HepG2 (cell line): Measurements from ENCODE around the gene ARGLU1. TPM values are rescaled to one million over a fixed set of nuclear protein-coding genes. Genes with fewer than 3 reads are reported as not detected.

ENCODE experiments used
- ATAC-seq: fragments of 200-7000 bp; cut with Tn5 transposase; 3 replicates; pipeline ENCODE4 v1.9.1; 2020; ENCODE audit warnings: mild to moderate bottlenecking, moderate library complexity
- BruUV-seq: library from RNA; stranded (reverse); fragments of 400-500 nt; replicated peaks from 2 replicates; lab custom pipeline; 2021; lab: Mats Ljungman, UMichigan
- CTCF ChIA-PET: fragments of 300-600 bp; formaldehyde crosslinking; extraction: SDS; loops from one replicate; lab custom pipeline; 2021; ENCODE audit warnings: low total read pairs, inconsistent platforms, low intra/inter-chr PET ratio; lab: Yijun Ruan, JAX
- POLR2A ChIA-PET: fragments of 350-600 bp; sonication (Branson Sonifier 250); formaldehyde crosslinking; loops from one replicate; lab custom pipeline; 2020; ENCODE audit warnings: antibody characterized with exemption, inconsistent platforms; lab: Yijun Ruan, JAX
- DNase-seq: peaks from one replicate; pipeline ENCODE4 v3.0.0-alpha.2; 2015; ENCODE audit warnings: low spot score
- FAIRE-seq: peaks from 3 replicates; lab custom pipeline; 2011; peaks lifted over from hg19 to GRCh38; lab: Jason Lieb, UNC
- H2AFZ ChIP-seq: one replicate; pipeline ENCODE4 v1.6.1; 2011; ENCODE audit warnings: low read length, inconsistent platforms
- H3K27ac ChIP-seq: fragments of 300-600 bp; 3 replicates; pipeline ENCODE4 v1.8.0; 2011; ENCODE audit warnings: mixed run types, mild to moderate bottlenecking, mixed read lengths, low read length, inconsistent platforms; ENCODE audit not compliant: insufficient read depth; ENCODE audit errors: extremely low read length
- H3K27me3 ChIP-seq, 2 experiments: fragments of 200-600 bp in 1 of 2; 2 replicates in 1 of 2; 3 replicates in 1 of 2; pipeline versions ENCODE4 v1.6.0 to v1.8.0; 2011; ENCODE audit warnings: low read length in 2 of 2, mild to moderate bottlenecking in 2 of 2, moderate library complexity in 2 of 2, inconsistent platforms in 1 of 2; ENCODE audit not compliant: insufficient read depth in 2 of 2, control insufficient read depth in 1 of 2
- H3K36me3 ChIP-seq, 2 experiments: fragments of 200-600 bp in 1 of 2; replicated peaks in 1 of 2; 2 replicates in 1 of 2; 3 replicates in 1 of 2; pipeline versions ENCODE4 v1.5.1 to v1.8.0; 2011; ENCODE audit warnings: low read length in 2 of 2, inconsistent platforms in 1 of 2; ENCODE audit not compliant: insufficient read depth in 2 of 2, control insufficient read depth in 1 of 2
- H3K4me1 ChIP-seq: 2 replicates; pipeline ENCODE4 v1.5.1; 2012; ENCODE audit warnings: low read length, inconsistent platforms; ENCODE audit not compliant: insufficient read depth
- H3K4me2 ChIP-seq: 2 replicates; pipeline ENCODE4 v1.6.0; 2011; ENCODE audit warnings: low read depth, low read length, inconsistent platforms
- H3K4me3 ChIP-seq, 3 experiments: fragments of 200-600 bp in 1 of 3; sonication (generic), shearing (Covaris generic) in 1 of 3; replicated peaks in 1 of 3; 2 replicates each; pipeline ENCODE4 v1.5.1; 2011 to 2016; ENCODE audit warnings: low read length in 3 of 3, inconsistent platforms in 2 of 3, low read depth in 2 of 3, mild to moderate bottlenecking in 2 of 3, control low read depth in 1 of 3, mixed read lengths in 1 of 3; ENCODE audit not compliant: insufficient read depth in 1 of 3
- H3K79me2 ChIP-seq: one replicate; pipeline ENCODE4 v1.6.1; 2011; ENCODE audit warnings: low read length, inconsistent platforms; ENCODE audit not compliant: insufficient read depth
- H3K9ac ChIP-seq: 2 replicates; pipeline ENCODE4 v1.6.0; 2011; ENCODE audit warnings: mild to moderate bottlenecking, low read depth, low read length, inconsistent platforms; ENCODE audit not compliant: insufficient read depth
- H3K9me3 ChIP-seq: 2 replicates; pipeline ENCODE4 v1.5.1; 2012; ENCODE audit warnings: mild to moderate bottlenecking, low read length
- H4K20me1 ChIP-seq: 2 replicates; pipeline ENCODE4 v1.6.0; 2011; ENCODE audit warnings: inconsistent platforms, mild to moderate bottlenecking, low read length, moderate library complexity; ENCODE audit not compliant: insufficient read depth
- EZH2 ChIP-seq: conservative IDR thresholded peaks from 2 replicates; pipeline ENCODE4 v1.6.1; 2012; ENCODE audit warnings: mild to moderate bottlenecking, low read depth, low read length, moderate library complexity
- FOXO1 ChIP-seq: sonication (generic); formaldehyde crosslinking; IDR thresholded peaks from 2 replicates; pipeline ENCODE4 v1.4.0; 2020; ENCODE audit warnings: missing genetic modification reagents
- KAT8 ChIP-seq: IDR thresholded peaks from 2 replicates; pipeline ENCODE4 v1.6.1; 2016; ENCODE audit warnings: missing genetic modification reagents, missing compliant biosample characterization
- MEF2D ChIP-seq: sonication (generic); formaldehyde crosslinking; IDR thresholded peaks from 2 replicates; pipeline ENCODE4 v1.5.1; 2020; ENCODE audit warnings: mild to moderate bottlenecking, missing genetic modification reagents
- TAF1 ChIP-seq: sonication (generic); formaldehyde crosslinking; IDR thresholded peaks from 2 replicates; pipeline ENCODE4 v1.4.0; 2020; ENCODE audit warnings: missing genetic modification reagents
- ZKSCAN8 ChIP-seq: IDR thresholded peaks from 2 replicates; pipeline ENCODE4 v1.6.1; 2016; ENCODE audit warnings: borderline replicate concordance, missing genetic modification reagents, missing compliant biosample characterization
- WGBS: methylation state at CpG from one replicate; pipeline ENCODE4 v1.1.6; 2017; ENCODE audit warnings: low lambda C conversion rate; 5-methylcytosine and 5-hydroxymethylcytosine counted together
- in situ Hi-C: cut with HindIII; loops from 2 replicates; pipeline ENCODE4 v1.10.0; 2017; ENCODE audit warnings: low pct_unique_long_range_greater_than_20kb; ENCODE audit not compliant: extremely low pct_ligation_motif_present
- intact Hi-C: fragments of 100-400 bp; cut with micrococcal nuclease; formaldehyde crosslinking; loops from one replicate; pipeline ENCODE4 v1.10.0; 2022; ENCODE audit not compliant: unreplicated experiment
- polyA plus RNA-seq, 8 experiments: library from polyadenylated mRNA; depleted of rRNA in 3 of 8; stranded (reverse) in 7 of 8; unstranded in 1 of 8; fragments of >200 nt; fragmentation: Illumina TruSeq in 4 of 8; extraction: Trizol in 4 of 8; gene quantifications; 2 replicates each; pipeline versions ENCODE4 v1.2.1 to v1.2.3, GENCODE V29; 2011 to 2016; ENCODE audit warnings: low read depth in 4 of 8, missing spikeins in 1 of 8, mixed read lengths in 1 of 8; ENCODE audit not compliant: insufficient read depth in 1 of 8
- total RNA-seq, 5 experiments: library from RNA; depleted of rRNA; stranded (reverse); fragments of >200 nt; fragmentation: Illumina TruSeq; extraction: Trizol; gene quantifications; 2 replicates each; pipeline ENCODE4 v1.2.3, GENCODE V29; 2016; ENCODE audit warnings: low read depth in 1 of 5
- TF ChIP-seq, protein P1 (sequence below): sonication (generic); formaldehyde crosslinking; IDR thresholded peaks from 2 replicates; pipeline ENCODE4 v1.9.0; 2021; ENCODE audit warnings: mild to moderate bottlenecking, missing genetic modification reagents
- TF ChIP-seq, protein P2 (sequence below): sonication (generic); formaldehyde crosslinking; IDR thresholded peaks from 2 replicates; pipeline ENCODE4 v1.4.0; 2020; ENCODE audit warnings: missing genetic modification reagents
- TF ChIP-seq, protein P3 (sequence below): sonication (generic); formaldehyde crosslinking; IDR thresholded peaks from 2 replicates; pipeline ENCODE4 v1.4.0; 2020; ENCODE audit warnings: mild to moderate bottlenecking, missing genetic modification reagents
- TF ChIP-seq, protein P4 (sequence below): IDR thresholded peaks from 2 replicates; pipeline ENCODE4 v1.6.1; 2016; ENCODE audit warnings: missing biosample characterization, missing genetic modification reagents, low read depth

ARGLU1 gene
- total and polyA plus RNA-seq, 2 of the 13 experiments (the other 11 are each of a cell fraction or from before 2014, with no cell fraction given) = 47.1 to 70.6 TPM

DNA sequence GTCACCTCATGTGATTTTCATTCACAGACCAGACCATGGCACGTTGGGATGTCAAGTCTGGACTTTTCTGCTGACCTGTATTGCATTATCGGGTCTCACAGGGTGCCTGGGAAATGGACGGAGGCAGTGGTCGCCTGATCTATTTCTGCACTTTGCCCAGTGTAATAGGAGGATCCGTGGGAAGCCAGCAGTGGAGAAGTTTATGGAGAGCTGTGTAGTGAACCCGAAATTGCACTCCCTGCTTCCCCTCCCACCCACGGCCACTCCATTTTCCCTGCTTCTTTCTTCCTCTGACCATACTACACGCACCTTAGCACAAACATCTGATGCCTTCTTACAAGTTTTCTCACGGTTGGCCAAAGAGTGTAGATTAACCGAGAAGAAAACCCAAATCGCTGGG, 49.4 kb downstream of the ARGLU1 start:
- Histone ChIP-seq H2AFZ (no peak overlapping the region), H3K79me2 (no peaks in the 10 kb centered on the region), H3K36me3 (no peaks in the 10 kb centered on the region), H4K20me1 (no peaks in the 10 kb centered on the region), H3K9me3 (no peaks in the 10 kb centered on the region), H3K4me3 (no peak overlapping the region), H3K4me2 (no peak overlapping the region), H3K9ac (no peak overlapping the region), H3K4me1 (no peaks in the 10 kb centered on the region), H3K27me3 (no peaks in the 10 kb centered on the region), H3K27ac (no peak overlapping the region)
- ChIA-PET CTCF (no interaction called here), POLR2A (no interaction called here)
- FAIRE-seq (no peak), DNase-seq (no peak), ATAC-seq (no peak)
- no TSS peak for BruUV-seq
- WGBS = 29% methylated on average over 11 of the region's 11 CpGs
- intact Hi-C loops (no loop called here), in situ Hi-C loops (no loop called here)
- TF ChIP-seq FOXO1 (CRISPR knock-in tag) (no peak), ZKSCAN8 (CRISPR knock-in tag) (no peak), TAF1 (CRISPR knock-in tag) (no peak), KAT8 (no peak), MEF2D (CRISPR knock-in tag) (no peak), EZH2 (no peak)
- TF ChIP-seq, protein P1, sequence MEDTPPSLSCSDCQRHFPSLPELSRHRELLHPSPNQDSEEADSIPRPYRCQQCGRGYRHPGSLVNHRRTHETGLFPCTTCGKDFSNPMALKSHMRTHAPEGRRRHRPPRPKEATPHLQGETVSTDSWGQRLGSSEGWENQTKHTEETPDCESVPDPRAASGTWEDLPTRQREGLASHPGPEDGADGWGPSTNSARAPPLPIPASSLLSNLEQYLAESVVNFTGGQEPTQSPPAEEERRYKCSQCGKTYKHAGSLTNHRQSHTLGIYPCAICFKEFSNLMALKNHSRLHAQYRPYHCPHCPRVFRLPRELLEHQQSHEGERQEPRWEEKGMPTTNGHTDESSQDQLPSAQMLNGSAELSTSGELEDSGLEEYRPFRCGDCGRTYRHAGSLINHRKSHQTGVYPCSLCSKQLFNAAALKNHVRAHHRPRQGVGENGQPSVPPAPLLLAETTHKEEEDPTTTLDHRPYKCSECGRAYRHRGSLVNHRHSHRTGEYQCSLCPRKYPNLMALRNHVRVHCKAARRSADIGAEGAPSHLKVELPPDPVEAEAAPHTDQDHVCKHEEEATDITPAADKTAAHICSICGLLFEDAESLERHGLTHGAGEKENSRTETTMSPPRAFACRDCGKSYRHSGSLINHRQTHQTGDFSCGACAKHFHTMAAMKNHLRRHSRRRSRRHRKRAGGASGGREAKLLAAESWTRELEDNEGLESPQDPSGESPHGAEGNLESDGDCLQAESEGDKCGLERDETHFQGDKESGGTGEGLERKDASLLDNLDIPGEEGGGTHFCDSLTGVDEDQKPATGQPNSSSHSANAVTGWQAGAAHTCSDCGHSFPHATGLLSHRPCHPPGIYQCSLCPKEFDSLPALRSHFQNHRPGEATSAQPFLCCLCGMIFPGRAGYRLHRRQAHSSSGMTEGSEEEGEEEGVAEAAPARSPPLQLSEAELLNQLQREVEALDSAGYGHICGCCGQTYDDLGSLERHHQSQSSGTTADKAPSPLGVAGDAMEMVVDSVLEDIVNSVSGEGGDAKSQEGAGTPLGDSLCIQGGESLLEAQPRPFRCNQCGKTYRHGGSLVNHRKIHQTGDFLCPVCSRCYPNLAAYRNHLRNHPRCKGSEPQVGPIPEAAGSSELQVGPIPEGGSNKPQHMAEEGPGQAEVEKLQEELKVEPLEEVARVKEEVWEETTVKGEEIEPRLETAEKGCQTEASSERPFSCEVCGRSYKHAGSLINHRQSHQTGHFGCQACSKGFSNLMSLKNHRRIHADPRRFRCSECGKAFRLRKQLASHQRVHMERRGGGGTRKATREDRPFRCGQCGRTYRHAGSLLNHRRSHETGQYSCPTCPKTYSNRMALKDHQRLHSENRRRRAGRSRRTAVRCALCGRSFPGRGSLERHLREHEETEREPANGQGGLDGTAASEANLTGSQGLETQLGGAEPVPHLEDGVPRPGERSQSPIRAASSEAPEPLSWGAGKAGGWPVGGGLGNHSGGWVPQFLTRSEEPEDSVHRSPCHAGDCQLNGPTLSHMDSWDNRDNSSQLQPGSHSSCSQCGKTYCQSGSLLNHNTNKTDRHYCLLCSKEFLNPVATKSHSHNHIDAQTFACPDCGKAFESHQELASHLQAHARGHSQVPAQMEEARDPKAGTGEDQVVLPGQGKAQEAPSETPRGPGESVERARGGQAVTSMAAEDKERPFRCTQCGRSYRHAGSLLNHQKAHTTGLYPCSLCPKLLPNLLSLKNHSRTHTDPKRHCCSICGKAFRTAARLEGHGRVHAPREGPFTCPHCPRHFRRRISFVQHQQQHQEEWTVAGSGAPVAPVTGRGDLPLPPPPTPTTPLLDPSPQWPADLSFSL = no peak
- TF ChIP-seq, protein P2, sequence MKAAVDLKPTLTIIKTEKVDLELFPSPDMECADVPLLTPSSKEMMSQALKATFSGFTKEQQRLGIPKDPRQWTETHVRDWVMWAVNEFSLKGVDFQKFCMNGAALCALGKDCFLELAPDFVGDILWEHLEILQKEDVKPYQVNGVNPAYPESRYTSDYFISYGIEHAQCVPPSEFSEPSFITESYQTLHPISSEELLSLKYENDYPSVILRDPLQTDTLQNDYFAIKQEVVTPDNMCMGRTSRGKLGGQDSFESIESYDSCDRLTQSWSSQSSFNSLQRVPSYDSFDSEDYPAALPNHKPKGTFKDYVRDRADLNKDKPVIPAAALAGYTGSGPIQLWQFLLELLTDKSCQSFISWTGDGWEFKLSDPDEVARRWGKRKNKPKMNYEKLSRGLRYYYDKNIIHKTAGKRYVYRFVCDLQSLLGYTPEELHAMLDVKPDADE (CRISPR knock-in tag) = no peak
- TF ChIP-seq, protein P3, sequence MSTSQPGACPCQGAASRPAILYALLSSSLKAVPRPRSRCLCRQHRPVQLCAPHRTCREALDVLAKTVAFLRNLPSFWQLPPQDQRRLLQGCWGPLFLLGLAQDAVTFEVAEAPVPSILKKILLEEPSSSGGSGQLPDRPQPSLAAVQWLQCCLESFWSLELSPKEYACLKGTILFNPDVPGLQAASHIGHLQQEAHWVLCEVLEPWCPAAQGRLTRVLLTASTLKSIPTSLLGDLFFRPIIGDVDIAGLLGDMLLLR (CRISPR knock-in tag) = no peak
- TF ChIP-seq, protein P4, sequence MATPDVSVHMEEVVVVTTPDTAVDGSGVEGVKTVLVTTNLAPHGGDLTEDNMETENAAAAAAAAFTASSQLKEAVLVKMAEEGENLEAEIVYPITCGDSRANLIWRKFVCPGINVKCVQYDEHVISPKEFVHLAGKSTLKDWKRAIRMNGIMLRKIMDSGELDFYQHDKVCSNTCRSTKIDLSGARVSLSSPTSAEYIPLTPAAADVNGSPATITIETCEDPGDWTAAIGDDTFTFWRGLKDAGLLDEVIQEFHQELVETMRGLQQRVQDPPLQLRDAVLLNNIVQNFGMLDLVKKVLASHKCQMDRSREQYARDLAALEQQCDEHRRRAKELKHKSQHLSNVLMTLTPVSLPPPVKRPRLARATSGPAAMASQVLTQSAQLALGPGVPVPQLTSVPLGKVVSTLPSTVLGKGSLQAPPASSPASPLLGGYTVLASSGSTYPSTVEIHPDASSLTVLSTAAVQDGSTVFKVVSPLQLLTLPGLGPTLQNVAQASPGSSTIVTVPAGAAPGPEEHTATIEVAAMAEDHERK (CRISPR knock-in tag) = no peak
